Neural cell (in vitro differentiated cells): ENCODE measurements around the gene ANKRD37. TPM values are rescaled to one million over a fixed set of nuclear protein-coding genes. Genes with fewer than 3 reads are reported as not detected.

Source experiments
- H2AFZ ChIP-seq: fragments of 200-600, 300-800 bp; sonication (generic), shearing (Covaris generic); 2 replicates; pipeline ENCODE4 v1.6.0; 2014; ENCODE audit warnings: low read depth, mild to moderate bottlenecking, antibody characterized with exemption, low read length, moderate library complexity
- H3F3A ChIP-seq: fragments of 200-600 bp; shearing (Covaris generic); 2 replicates; pipeline ENCODE4 v1.6.1; 2016; ENCODE audit warnings: mild to moderate bottlenecking, moderate library complexity, mixed read lengths, antibody characterized with exemption, low read length; ENCODE audit not compliant: insufficient read depth, poor library complexity, severe bottlenecking
- H3K27ac ChIP-seq: fragments of 200-600, 300-800 bp; sonication (generic), shearing (Covaris generic); 2 replicates; pipeline ENCODE4 v1.5.1; 2014; ENCODE audit warnings: mild to moderate bottlenecking, low read length, moderate library complexity
- H3K27me3 ChIP-seq: fragments of 300-800, 200-600 bp; sonication (generic), shearing (Covaris generic); 2 replicates; pipeline ENCODE4 v1.6.0; 2014; ENCODE audit warnings: mild to moderate bottlenecking, low read depth, low read length, moderate library complexity; ENCODE audit not compliant: insufficient read depth
- H3K36me3 ChIP-seq: fragments of 300-800, 200-600 bp; sonication (generic), shearing (Covaris generic); 2 replicates; pipeline ENCODE4 v1.5.1; 2014; ENCODE audit warnings: mild to moderate bottlenecking, antibody characterized with exemption, low read length, moderate library complexity; ENCODE audit not compliant: insufficient read depth
- H3K4me2 ChIP-seq: fragments of 300-800, 200-600 bp; sonication (generic), shearing (Covaris generic); 2 replicates; pipeline ENCODE4 v1.6.0; 2014; ENCODE audit warnings: mild to moderate bottlenecking, low read length
- H3K4me3 ChIP-seq: fragments of 300-800, 200-600 bp; sonication (generic), shearing (Covaris generic); 2 replicates; pipeline ENCODE4 v1.5.1; 2014; ENCODE audit warnings: mild to moderate bottlenecking, low read length, moderate library complexity
- H3K79me2 ChIP-seq: fragments of 200-600 bp; shearing (Covaris generic); replicated peaks from 2 replicates; pipeline ENCODE4 v1.6.0; 2014; ENCODE audit warnings: mild to moderate bottlenecking, low read length, moderate library complexity; ENCODE audit not compliant: insufficient read depth
- H3K9ac ChIP-seq: fragments of 300-800, 200-600 bp; sonication (generic), shearing (Covaris generic); 2 replicates; pipeline ENCODE4 v1.6.1; 2016; ENCODE audit warnings: mild to moderate bottlenecking, low read length, mixed read lengths
- H3K9me2 ChIP-seq: fragments of 200-600 bp; shearing (Covaris generic); 2 replicates; pipeline ENCODE4 v1.6.1; 2016; ENCODE audit warnings: mild to moderate bottlenecking, low read length, mixed read lengths; ENCODE audit not compliant: insufficient read depth
- H3K9me3 ChIP-seq: fragments of 200-600, 300-800 bp; sonication (generic), shearing (Covaris generic); 2 replicates; pipeline ENCODE4 v1.6.1; 2016; ENCODE audit warnings: mild to moderate bottlenecking, mixed run types, low read length, moderate library complexity, mixed read lengths
- H4K20me1 ChIP-seq: fragments of 200-600 bp; shearing (Covaris generic); 2 replicates; pipeline ENCODE4 v1.6.1; 2016; ENCODE audit warnings: mild to moderate bottlenecking, mixed run types; ENCODE audit not compliant: insufficient read depth
- CTCF ChIP-seq: fragments of 450-650 bp; IDR thresholded peaks from 2 replicates; pipeline ENCODE4 v1.5.1; 2014; ENCODE audit warnings: antibody characterized with exemption, mild to moderate bottlenecking, moderate library complexity; ENCODE audit not compliant: poor library complexity, severe bottlenecking
- EP300 ChIP-seq: fragments of 450-650 bp; conservative IDR thresholded peaks from 2 replicates; pipeline ENCODE4 v1.6.1; 2014; ENCODE audit warnings: antibody characterized with exemption, mild to moderate bottlenecking, moderate library complexity; ENCODE audit not compliant: poor library complexity, severe bottlenecking
- EZH2 ChIP-seq: fragments of 200-600, 300-800 bp; shearing (Covaris generic), sonication (generic); IDR thresholded peaks from 2 replicates; pipeline ENCODE4 v1.6.1; 2014; ENCODE audit warnings: antibody characterized with exemption, low read length, borderline replicate concordance, mild to moderate bottlenecking; ENCODE audit not compliant: insufficient read depth, poor library complexity, severe bottlenecking
- MXI1 ChIP-seq: fragments of 450-650 bp; conservative IDR thresholded peaks from 2 replicates; pipeline ENCODE4 v1.6.1; 2014; ENCODE audit warnings: antibody characterized with exemption, mild to moderate bottlenecking; ENCODE audit not compliant: poor library complexity, severe bottlenecking
- POLR2AphosphoS5 ChIP-seq: IDR thresholded peaks from 2 replicates; pipeline ENCODE4 v1.6.1; 2012
- RAD21 ChIP-seq: fragments of 450-650 bp; conservative IDR thresholded peaks from 2 replicates; pipeline ENCODE4 v1.6.1; 2014; ENCODE audit warnings: antibody characterized with exemption, mild to moderate bottlenecking, moderate library complexity
- SMC3 ChIP-seq: fragments of 450-650 bp; conservative IDR thresholded peaks from 2 replicates; pipeline ENCODE4 v1.6.1; 2014; ENCODE audit warnings: antibody characterized with exemption, mild to moderate bottlenecking, moderate library complexity; ENCODE audit not compliant: poor library complexity
- TAF1 ChIP-seq: IDR thresholded peaks from 2 replicates; pipeline ENCODE4 v1.6.1; 2012; ENCODE audit warnings: low read depth
- polyA plus RNA-seq: library from polyadenylated mRNA; depleted of rRNA; stranded (reverse); fragments of >200 nt; gene quantifications from 2 replicates; pipeline ENCODE4 v1.2.3, GENCODE V29; 2014
- TF ChIP-seq, protein P1 (sequence below): IDR thresholded peaks from 2 replicates; pipeline ENCODE4 v1.6.1; 2012; ENCODE audit warnings: borderline replicate concordance

The ANKRD37 gene
- polyA plus RNA-seq, 1 donor from 2014 or later, result 2.6 TPM

- H4K20me1 ChIP-seq, result no peaks in the 10 kb centered on the region
- TF ChIP-seq CTCF (peak; percentile 45), POLR2AphosphoS5 (peak; percentile 78), MXI1 (peak; percentile 97), EP300 (peak; percentile 87), SMC3 (peak; percentile 58), RAD21 (no peak), TAF1 (peak; percentile 54), EZH2 (no peak)
- TF ChIP-seq, protein P1, sequence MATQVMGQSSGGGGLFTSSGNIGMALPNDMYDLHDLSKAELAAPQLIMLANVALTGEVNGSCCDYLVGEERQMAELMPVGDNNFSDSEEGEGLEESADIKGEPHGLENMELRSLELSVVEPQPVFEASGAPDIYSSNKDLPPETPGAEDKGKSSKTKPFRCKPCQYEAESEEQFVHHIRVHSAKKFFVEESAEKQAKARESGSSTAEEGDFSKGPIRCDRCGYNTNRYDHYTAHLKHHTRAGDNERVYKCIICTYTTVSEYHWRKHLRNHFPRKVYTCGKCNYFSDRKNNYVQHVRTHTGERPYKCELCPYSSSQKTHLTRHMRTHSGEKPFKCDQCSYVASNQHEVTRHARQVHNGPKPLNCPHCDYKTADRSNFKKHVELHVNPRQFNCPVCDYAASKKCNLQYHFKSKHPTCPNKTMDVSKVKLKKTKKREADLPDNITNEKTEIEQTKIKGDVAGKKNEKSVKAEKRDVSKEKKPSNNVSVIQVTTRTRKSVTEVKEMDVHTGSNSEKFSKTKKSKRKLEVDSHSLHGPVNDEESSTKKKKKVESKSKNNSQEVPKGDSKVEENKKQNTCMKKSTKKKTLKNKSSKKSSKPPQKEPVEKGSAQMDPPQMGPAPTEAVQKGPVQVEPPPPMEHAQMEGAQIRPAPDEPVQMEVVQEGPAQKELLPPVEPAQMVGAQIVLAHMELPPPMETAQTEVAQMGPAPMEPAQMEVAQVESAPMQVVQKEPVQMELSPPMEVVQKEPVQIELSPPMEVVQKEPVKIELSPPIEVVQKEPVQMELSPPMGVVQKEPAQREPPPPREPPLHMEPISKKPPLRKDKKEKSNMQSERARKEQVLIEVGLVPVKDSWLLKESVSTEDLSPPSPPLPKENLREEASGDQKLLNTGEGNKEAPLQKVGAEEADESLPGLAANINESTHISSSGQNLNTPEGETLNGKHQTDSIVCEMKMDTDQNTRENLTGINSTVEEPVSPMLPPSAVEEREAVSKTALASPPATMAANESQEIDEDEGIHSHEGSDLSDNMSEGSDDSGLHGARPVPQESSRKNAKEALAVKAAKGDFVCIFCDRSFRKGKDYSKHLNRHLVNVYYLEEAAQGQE, result peak; percentile 47
- peak within 1 kb of the TSS; percentile 87 for H3K27ac ChIP-seq
- H3K36me3 ChIP-seq, result no peaks in the 10 kb centered on the region
- peaks cover 29% of the 10 kb centered on the region for H3K79me2 ChIP-seq
- peak within 1 kb of the TSS; percentile 84 for H3K4me2 ChIP-seq
- H3K9me3 ChIP-seq, result no peaks in the 10 kb centered on the region
- H3K27me3 ChIP-seq, result no peaks in the 10 kb centered on the region
- peak within 1 kb of the TSS; percentile 79 for H3K4me3 ChIP-seq
- H2AFZ ChIP-seq, result peak within 1 kb of the TSS; percentile 83
- peak within 1 kb of the TSS; percentile 81 for H3K9ac ChIP-seq
- no peaks in the 10 kb centered on the region for H3F3A ChIP-seq
- H3K9me2 ChIP-seq, result no peaks in the 10 kb centered on the region
Observed at GRCh38 chr4:185425647-185426352, 29.2 kb downstream of the ANKRD37 start, which contains the start of gene UFSP2. UFSP2 (minus strand) TSS chr4:185425964; CDS start chr4:185425868, 96 bp downstream.

DNA sequence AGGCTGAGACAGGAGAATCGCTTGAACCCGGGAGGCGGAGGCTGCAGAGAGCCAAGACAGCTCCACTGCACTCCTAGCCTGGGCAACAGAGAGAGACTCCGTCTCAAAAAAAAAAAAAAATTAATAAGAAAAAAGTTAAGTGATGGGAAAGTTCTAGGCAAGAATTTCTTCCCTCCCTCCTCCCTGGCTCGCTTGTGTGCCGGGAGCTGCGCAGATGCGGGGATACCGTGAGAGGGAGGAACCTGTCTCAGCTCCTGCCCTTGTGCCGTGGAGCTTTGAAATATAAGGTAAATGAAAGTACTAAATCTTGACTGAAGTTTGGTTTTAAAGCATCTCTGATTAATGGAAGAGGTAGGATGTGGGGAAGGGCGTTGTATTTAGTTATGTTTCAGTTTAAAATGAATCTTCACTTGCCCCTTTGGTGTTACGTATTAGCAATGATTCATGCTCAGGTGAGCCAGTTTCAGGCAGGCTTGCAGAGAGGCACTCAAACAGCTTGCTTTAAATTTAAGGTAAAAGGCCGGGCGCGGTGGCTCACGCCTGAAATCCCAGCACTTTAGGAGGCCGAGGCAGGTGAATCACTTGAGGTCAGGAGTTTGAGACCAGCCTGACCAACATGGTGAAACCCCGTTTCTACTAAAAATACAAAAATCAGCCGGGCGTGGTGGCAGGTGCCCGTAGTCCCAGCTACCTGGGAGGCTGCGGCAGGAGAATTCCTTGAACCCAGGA lies 30.5 kb downstream of the ANKRD37 start:
- H3K9me2 ChIP-seq, result no peaks in the 10 kb centered on the region
- H3F3A ChIP-seq, result no peaks in the 10 kb centered on the region
- H3K4me3 ChIP-seq, result no peak overlapping the region
- no peak overlapping the region for H3K4me2 ChIP-seq
- no peaks in the 10 kb centered on the region for H3K9me3 ChIP-seq
- no peak for TF ChIP-seq SMC3
- TF ChIP-seq POLR2AphosphoS5, result no peak
- TF ChIP-seq CTCF, result no peak
- no peak for TF ChIP-seq TAF1
- no peak for TF ChIP-seq RAD21
- no peak for TF ChIP-seq EP300
- no peak for TF ChIP-seq MXI1
- TF ChIP-seq, protein P1, result no peak
- TF ChIP-seq EZH2, result no peak
- no peaks in the 10 kb centered on the region for H3K27me3 ChIP-seq
- H4K20me1 ChIP-seq, result no peaks in the 10 kb centered on the region
- no peak overlapping the region for H2AFZ ChIP-seq
- H3K9ac ChIP-seq, result no peak overlapping the region
- H3K36me3 ChIP-seq, result no peaks in the 10 kb centered on the region
- no peak overlapping the region for H3K27ac ChIP-seq
- H3K79me2 ChIP-seq, result peaks cover 29% of the 10 kb centered on the region
